Heart left ventricle (tissue), 16 donors: Measurements from ENCODE around the gene KLHL42. TPM values are rescaled to one million over a fixed set of nuclear protein-coding genes. Genes with fewer than 3 reads are reported as not detected.

ENCODE experiments used
- ATAC-seq, 4 donors: fragments of 200-7000 bp; cut with Tn5 transposase; one replicate each; pipeline ENCODE4 v1.9.1; 2020 to 2022; ENCODE audit warnings: moderate library complexity in 4 of 4, mild to moderate bottlenecking in 3 of 4, moderate number of reproducible peaks in 1 of 4
- DNase-seq, 5 donors: peaks; one replicate each; pipeline ENCODE4 v3.0.0-alpha.2; 2020
- H3K27ac ChIP-seq, 12 donors: fragments of 200-600 bp; sonication (generic) in 4 of 12; one replicate each; pipeline versions ENCODE4 v1.5.0 to v1.8.0; 2016 to 2022; ENCODE audit warnings: mild to moderate bottlenecking in 2 of 12
- H3K27me3 ChIP-seq, 9 donors: fragments of 200-600 bp; sonication (generic) in 2 of 9; one replicate each; pipeline versions ENCODE4 v1.5.1 to v1.8.0; 2016 to 2022; ENCODE audit warnings: mild to moderate bottlenecking in 3 of 9
- H3K36me3 ChIP-seq, 9 donors: fragments of 200-600 bp; sonication (generic) in 2 of 9; one replicate each; pipeline versions ENCODE4 v1.5.0 to v1.8.0; 2018 to 2022; ENCODE audit warnings: mild to moderate bottlenecking in 2 of 9
- H3K4me1 ChIP-seq, 12 donors: fragments of 200-600 bp; sonication (generic) in 4 of 12; one replicate each; pipeline versions ENCODE4 v1.5.0 to v1.8.0; 2016 to 2022; ENCODE audit warnings: mild to moderate bottlenecking in 3 of 12
- H3K4me3 ChIP-seq, 12 donors: fragments of 200-600 bp; sonication (generic) in 4 of 12; one replicate each; pipeline versions ENCODE4 v1.5.0 to v1.8.0; 2017 to 2022; ENCODE audit warnings: mild to moderate bottlenecking in 9 of 12, moderate library complexity in 4 of 12
- H3K9me3 ChIP-seq, 12 donors: fragments of 200-600 bp; sonication (generic) in 4 of 12; one replicate each; pipeline versions ENCODE4 v1.5.0 to v1.8.0; 2016 to 2022; ENCODE audit warnings: mild to moderate bottlenecking in 1 of 12
- CTCF ChIP-seq, 12 donors: fragments of 200-600 bp; sonication (generic) in 4 of 12; IDR thresholded peaks; one replicate each; pipeline versions ENCODE4 v1.5.0 to v1.8.0; 2018 to 2022; ENCODE audit warnings: antibody characterized with exemption in 12 of 12, mild to moderate bottlenecking in 5 of 12
- POLR2A ChIP-seq, 2 donors: fragments of 450-650 bp; IDR thresholded peaks; one replicate each; pipeline ENCODE4 v1.6.1; 2017; ENCODE audit warnings: antibody characterized with exemption in 2 of 2, mild to moderate bottlenecking in 2 of 2, moderate library complexity in 2 of 2
- WGBS, 4 donors: extraction: QIAGEN DNeasy Blood & Tissue Kit in 2 of 4; methylation state at CpG; one replicate each; pipeline versions ENCODE4 v1.1.5 to v1.1.7; 2013 to 2018; 5-methylcytosine and 5-hydroxymethylcytosine counted together
- intact Hi-C, 10 donors: fragments of 100-400 bp; cut with DNase I; formaldehyde crosslinking; loops; one replicate each; pipeline versions ENCODE4 v1.11.1 to v1.14.2; 2022
- polyA plus RNA-seq, 2 donors: library from polyadenylated mRNA; stranded (reverse); fragments of 200-250 nt; gene quantifications; one replicate each; pipeline ENCODE4 v1.2.3, GENCODE V29; 2013
- total RNA-seq, 9 donors: library from RNA; depleted of rRNA in 2 of 9; stranded (reverse); fragments of >200 nt in 2 of 9; fragmentation: NEBNext Ultra II Directional in 3 of 9; extraction: Animal tissue kit (Norgen Biotek cat#: 25700) in 3 of 9; gene quantifications; one replicate each; pipeline versions ENCODE4 v1.1.0 to v1.2.4, GENCODE V29; 2016 to 2023
- donor health status: ischemic (EF 13 %, LVEDD 7.1; RV severe dilation, severe dysfunction).
- donor health status: healthy with polysubstance abuse.
- donor health status: DM: no; HTN: yes; CAD: no.
- donor health status: DM: no; HTN: no; CAD: no.
- donor health status: ischemic (EF 25% LVEDD 6.9; RV normal size, moderate dysfunction).
- donor health status: ischemic (EF 25% LVEDD 5.7; RV mildly dilated, moderate dysfunction).
- donor health status: healthy.
- donor health status: DM: yes; HTN: yes; CAD: no.
- donor health status: ischemic (EF 35%, LVEDD 5.7; RV mildly dilated, moderate dysfunction).
- donor health status: nonischemic (EF 11% LVEDD 7.7; RV severe dilation, severe dysfunction).
- donor health status: DM: yes; HTN: yes; CAD: no.
- donor health status: PGD.
- donor health status: ischemic (EF 29% LVEDD 5.4; RV normal size, mild dysfunction).
- donor health status: nonischemic (EF 23%, LVEDD 6.1; RV moderate dilation, normal function).

KLHL42 gene
- total and polyA plus RNA-seq, 11 donors = 3.2 to 11.4 (median 5.9) TPM

GRCh38 chr12:27751386-27752047 is 28.5 kb upstream of the KLHL42 start:
- DNase-seq (no peak), ATAC-seq (no peak)
- Histone ChIP-seq H3K9me3 (no peaks in the 10 kb centered on the region), H3K27me3 (no peaks in the 10 kb centered on the region), H3K4me3 (no peak overlapping the region), H3K4me1 (peaks cover 0 to 10% (median 0%) of the 10 kb centered on the region in 12 donors), H3K36me3 (peaks cover 0 to 36% (median 18%) of the 10 kb centered on the region in 9 donors), H3K27ac (no peak overlapping the region)
- intact Hi-C loops = no loop called here
- TF ChIP-seq POLR2A (IDR thresholded peaks at IDR 0.05) (no peak), CTCF (IDR thresholded peaks at IDR 0.05) (no peak)
- 85 to 91% (median 88%) methylated on average over 12 to 15 of the region's 15 CpGs for WGBS, 4 donors

- no peaks in the 10 kb centered on the region for H3K27me3 ChIP-seq
- 91 to 94% (median 92%) methylated on average over 3 of the region's 3 CpGs for WGBS, 4 donors
- H3K4me3 ChIP-seq = no peak overlapping the region
- ATAC-seq (no peak), DNase-seq (no peak)
- no peak overlapping the region for H3K27ac ChIP-seq
- TF ChIP-seq CTCF (IDR thresholded peaks at IDR 0.05) (no peak), POLR2A (IDR thresholded peaks at IDR 0.05) (no peak)
- no peaks in the 10 kb centered on the region for H3K9me3 ChIP-seq
- peaks cover 0 to 37% (median 22%) of the 10 kb centered on the region in 9 donors for H3K36me3 ChIP-seq
- no peaks in the 10 kb centered on the region for H3K4me1 ChIP-seq
- intact Hi-C loops = no loop called here
Observed at GRCh38 chr12:27754795-27755194, 25.2 kb upstream of the KLHL42 start.

- WGBS, 4 donors = 89 to 98% (median 94%) methylated on average over 7 of the region's 7 CpGs
- DNase-seq = no peak
- intact Hi-C loops = no loop called here
- H3K27me3 ChIP-seq = no peaks in the 10 kb centered on the region
- H3K4me1 ChIP-seq = no peaks in the 10 kb centered on the region
- H3K27ac ChIP-seq = no peak overlapping the region
- no peak overlapping the region for H3K4me3 ChIP-seq
- TF ChIP-seq POLR2A (IDR thresholded peaks at IDR 0.05) (no peak), CTCF (IDR thresholded peaks at IDR 0.05) (no peak)
- H3K9me3 ChIP-seq = no peaks in the 10 kb centered on the region
- peaks cover 0 to 34% (median 21%) of the 10 kb centered on the region in 9 donors for H3K36me3 ChIP-seq
- ATAC-seq = no peak
Observed at GRCh38 chr12:27756670-27757195, 23.3 kb upstream of the KLHL42 start.

- Histone ChIP-seq H3K27me3 (no peaks in the 10 kb centered on the region), H3K27ac (no peak overlapping the region), H3K9me3 (no peaks in the 10 kb centered on the region), H3K4me1 (no peaks in the 10 kb centered on the region), H3K36me3 (peaks cover 0 to 1% (median 0%) of the 10 kb centered on the region in 9 donors), H3K4me3 (no peak overlapping the region)
- intact Hi-C loops = loop anchor here in 1 of 10 donors (10.0 kb wide), 1 partner anchor 162 kb away; no protein-coding TSS in a partner anchor
- DNase-seq (no peak), ATAC-seq (no peak)
- 87 to 95% (median 92%) methylated on average over 2 of the region's 2 CpGs for WGBS, 4 donors
- no peak for TF ChIP-seq CTCF (IDR thresholded peaks at IDR 0.05)
- TF ChIP-seq POLR2A (IDR thresholded peaks at IDR 0.05) = no peak
Observed at GRCh38 chr12:27762757-27763156, 17.3 kb upstream of the KLHL42 start.
